ENCODE data around the gene GAS2L1.

GRCh38 chr22:29288837-29289236 is 17.6 kb upstream of the GAS2L1 start:
- no peak for TF ChIP-seq CTCF (IDR thresholded peaks at IDR 0.05)
- no peak for TF ChIP-seq TCF7L2 (IDR thresholded peaks at IDR 0.05; ENCODE audit: low read depth, low read length)
